ENCODE data around the gene POC1A. TPM values are rescaled to one million over a fixed set of nuclear protein-coding genes. Genes with fewer than 3 reads are reported as not detected.
"Not testable (repeated sequence)": the region's sequence is repeated elsewhere in the genome, so short reads cannot be mapped to it uniquely, and the experiment has no call there.

POC1A gene
- total RNA-seq, 1 experiment from 2014 or later, result 16.1 TPM

- no peaks in the 10 kb centered on the region for H3K27me3 ChIP-seq (replicated peaks; ENCODE audit: insufficient read depth, low read depth, low read length, poor library complexity)
- no TSS peak for BruUV-seq (replicated peaks)
- intact Hi-C loops (cut with micrococcal nuclease; ENCODE audit: unreplicated experiment), result loop anchor here (10.0 kb wide), 1 partner anchor 99 kb away; the partner anchor contains the start of gene DUSP7
- peak overlapping the region; percentile 79 for H3K27ac ChIP-seq (ENCODE audit: low read depth, low read length, poor library complexity, severe bottlenecking)
- H3K4me1 ChIP-seq (ENCODE audit: insufficient read depth, low read length, poor library complexity, severe bottlenecking), result no peaks in the 10 kb centered on the region
- H3K9me3 ChIP-seq (ENCODE audit: low read depth, low read length, poor library complexity, severe bottlenecking), result no peaks in the 10 kb centered on the region
- no peak for DNase-seq (ENCODE audit: low spot score)
- H3K4me3 ChIP-seq (ENCODE audit: low read depth, low read length, poor library complexity, severe bottlenecking), result peak overlapping the region; percentile 84
- ChIA-PET CTCF (no interaction called here), POLR2A (ENCODE audit: low non-redundant PET) (no interaction called here)
- no peak for TF ChIP-seq EZH2 (IDR thresholded peaks at IDR 0.05; ENCODE audit: borderline replicate concordance, low read depth, low read length, poor library complexity, severe bottlenecking)
- TF ChIP-seq CTCF (conservative IDR thresholded peaks at IDR 0.05; ENCODE audit: low read depth, low read length), result no peak
- H3K36me3 ChIP-seq (ENCODE audit: insufficient read depth, low read length, poor library complexity, severe bottlenecking), result peaks cover 7% of the 10 kb centered on the region
Observed at GRCh38 chr3:52153389-52154096, 680 bp downstream of the POC1A start.

GRCh38 chr3:52151991-52152390 lies 2.2 kb downstream of the POC1A start:
- H3K27ac ChIP-seq (ENCODE audit: low read depth, low read length, poor library complexity, severe bottlenecking); H3K4me3 ChIP-seq (ENCODE audit: low read depth, low read length, poor library complexity, severe bottlenecking); BruUV-seq (replicated peaks); H3K9me3 ChIP-seq (ENCODE audit: low read depth, low read length, poor library complexity, severe bottlenecking); CTCF ChIA-PET; POLR2A ChIA-PET (ENCODE audit: low non-redundant PET); H3K4me1 ChIP-seq (ENCODE audit: insufficient read depth, low read length, poor library complexity, severe bottlenecking); H3K36me3 ChIP-seq (ENCODE audit: insufficient read depth, low read length, poor library complexity, severe bottlenecking); H3K27me3 ChIP-seq (replicated peaks; ENCODE audit: insufficient read depth, low read depth, low read length, poor library complexity); DNase-seq (ENCODE audit: low spot score): not testable (repeated sequence)
- intact Hi-C loops (cut with micrococcal nuclease; ENCODE audit: unreplicated experiment), result loop anchor here (10.0 kb wide), 1 partner anchor 97 kb away; the partner anchor contains the start of gene DUSP7

- Histone ChIP-seq H3K9me3 (ENCODE audit: low read depth, low read length, poor library complexity, severe bottlenecking) (no peaks in the 10 kb centered on the region), H3K4me1 (ENCODE audit: insufficient read depth, low read length, poor library complexity, severe bottlenecking) (no peaks in the 10 kb centered on the region), H3K27ac (ENCODE audit: low read depth, low read length, poor library complexity, severe bottlenecking) (no peak overlapping the region), H3K27me3 (replicated peaks; ENCODE audit: insufficient read depth, low read depth, low read length, poor library complexity) (no peaks in the 10 kb centered on the region), H3K4me3 (ENCODE audit: low read depth, low read length, poor library complexity, severe bottlenecking) (no peak overlapping the region), H3K36me3 (ENCODE audit: insufficient read depth, low read length, poor library complexity, severe bottlenecking) (peaks cover 7% of the 10 kb centered on the region)
- intact Hi-C loops (cut with micrococcal nuclease; ENCODE audit: unreplicated experiment), result loop anchor here (10.0 kb wide), 1 partner anchor 96 kb away; the partner anchor contains the start of gene DUSP7
- ChIA-PET CTCF (no interaction called here), POLR2A (ENCODE audit: low non-redundant PET) (no interaction called here)
- no peak for TF ChIP-seq EZH2 (IDR thresholded peaks at IDR 0.05; ENCODE audit: borderline replicate concordance, low read depth, low read length, poor library complexity, severe bottlenecking)
- no peak for TF ChIP-seq CTCF (conservative IDR thresholded peaks at IDR 0.05; ENCODE audit: low read depth, low read length)
- no TSS peak for BruUV-seq (replicated peaks)
- no peak for DNase-seq (ENCODE audit: low spot score)
Observed at GRCh38 chr3:52150860-52151259, 3.4 kb downstream of the POC1A start.

- POLR2A ChIA-PET (ENCODE audit: low non-redundant PET), result no interaction called here
- TF ChIP-seq CTCF (conservative IDR thresholded peaks at IDR 0.05; ENCODE audit: low read depth, low read length), result no peak
- no peak for TF ChIP-seq EZH2 (IDR thresholded peaks at IDR 0.05; ENCODE audit: borderline replicate concordance, low read depth, low read length, poor library complexity, severe bottlenecking)
- intact Hi-C loops (cut with micrococcal nuclease; ENCODE audit: unreplicated experiment), result loop anchor here (10.0 kb wide), 1 partner anchor 96 kb away; the partner anchor contains the start of gene DUSP7
- Histone ChIP-seq H3K27me3 (replicated peaks; ENCODE audit: insufficient read depth, low read depth, low read length, poor library complexity) (no peaks in the 10 kb centered on the region), H3K4me3 (ENCODE audit: low read depth, low read length, poor library complexity, severe bottlenecking) (no peak overlapping the region), H3K4me1 (ENCODE audit: insufficient read depth, low read length, poor library complexity, severe bottlenecking) (no peaks in the 10 kb centered on the region), H3K27ac (ENCODE audit: low read depth, low read length, poor library complexity, severe bottlenecking) (no peak overlapping the region), H3K9me3 (ENCODE audit: low read depth, low read length, poor library complexity, severe bottlenecking) (no peaks in the 10 kb centered on the region), H3K36me3 (ENCODE audit: insufficient read depth, low read length, poor library complexity, severe bottlenecking) (peaks cover 7% of the 10 kb centered on the region)
- BruUV-seq (replicated peaks), result no TSS peak
- CTCF ChIA-PET, result no interaction called here
- DNase-seq (ENCODE audit: low spot score), result no peak
Observed at GRCh38 chr3:52150357-52150756, 3.9 kb downstream of the POC1A start.

All from A673 (cell line).